OCI-LY1 (cell line): ENCODE results near the gene ARF3.
A peak's percentile ranks its signal among the peaks of the same experiment; 100 is the strongest.

Experiments used
- H2AFZ ChIP-seq: fragments of 200-600 bp; sonication (generic), shearing (Covaris generic); 2 replicates; pipeline ENCODE4 v1.6.0; 2014; ENCODE audit warnings: antibody characterized with exemption, mild to moderate bottlenecking, low read length
- H3F3A ChIP-seq: fragments of 200-600 bp; sonication (generic), shearing (Covaris generic); 2 replicates; pipeline ENCODE4 v1.6.0; 2014; ENCODE audit warnings: mild to moderate bottlenecking, antibody characterized with exemption, low read length, moderate library complexity; ENCODE audit not compliant: insufficient read depth
- H3K27ac ChIP-seq: fragments of 200-600 bp; sonication (generic); 2 replicates; pipeline ENCODE4 v1.5.1; 2014; ENCODE audit warnings: low read length, mixed run types, mild to moderate bottlenecking, low read depth; ENCODE audit not compliant: poor library complexity, severe bottlenecking
- H3K27me3 ChIP-seq: fragments of 200-600 bp; sonication (generic); 2 replicates; pipeline ENCODE4 v1.6.0; 2014; ENCODE audit warnings: antibody characterized with exemption, mild to moderate bottlenecking, low read length, moderate library complexity; ENCODE audit not compliant: insufficient read depth
- H3K36me3 ChIP-seq: fragments of 200-600 bp; sonication (generic); 2 replicates; pipeline ENCODE4 v1.6.1; 2014; ENCODE audit warnings: mild to moderate bottlenecking, antibody characterized with exemption, low read length, moderate library complexity, mixed read lengths; ENCODE audit not compliant: insufficient read depth
- H3K4me1 ChIP-seq: fragments of 200-600 bp; sonication (generic); 2 replicates; pipeline ENCODE4 v1.5.1; 2014; ENCODE audit warnings: mild to moderate bottlenecking, low read length, moderate library complexity; ENCODE audit not compliant: insufficient read depth, severe bottlenecking
- H3K4me2 ChIP-seq: fragments of 200-600 bp; sonication (generic), shearing (Covaris generic); 2 replicates; pipeline ENCODE4 v1.6.1; 2014; ENCODE audit warnings: low read length
- H3K4me3 ChIP-seq: fragments of 200-600 bp; sonication (generic); 2 replicates; pipeline ENCODE4 v1.5.1; 2014; ENCODE audit warnings: low read length, low read depth, mild to moderate bottlenecking, mixed read lengths; ENCODE audit not compliant: poor library complexity, severe bottlenecking
- H3K79me2 ChIP-seq: fragments of 200-600 bp; shearing (Covaris generic); 2 replicates; pipeline ENCODE4 v1.6.1; 2016; ENCODE audit warnings: mixed run types, low read length, mixed read lengths; ENCODE audit not compliant: insufficient read depth
- H3K9ac ChIP-seq: fragments of 200-600 bp; sonication (generic), shearing (Covaris generic); 2 replicates; pipeline ENCODE4 v1.6.1; 2014; ENCODE audit warnings: mild to moderate bottlenecking, low read length, mixed read lengths
- H3K9me2 ChIP-seq: fragments of 200-600 bp; sonication (generic), shearing (Covaris generic); 2 replicates; pipeline ENCODE4 v1.6.1; 2014; ENCODE audit warnings: low read depth, mild to moderate bottlenecking, low read length, mixed read lengths
- H3K9me3 ChIP-seq: fragments of 200-600 bp; shearing (Covaris generic); 2 replicates; pipeline ENCODE4 v1.6.1; 2014; ENCODE audit warnings: low read length, mixed read lengths
- H4K20me1 ChIP-seq: fragments of 200-600 bp; sonication (generic), shearing (Covaris generic); 2 replicates; pipeline ENCODE4 v1.6.0; 2016; ENCODE audit warnings: mild to moderate bottlenecking, low read length; ENCODE audit not compliant: insufficient read depth
- CTCF ChIP-seq: fragments of 200-600 bp; sonication (generic), shearing (Covaris generic); IDR thresholded peaks from 2 replicates; pipeline ENCODE4 v1.5.1; 2017; ENCODE audit warnings: mild to moderate bottlenecking, antibody characterized with exemption, low read length, moderate library complexity, mixed read lengths
- EZH2 ChIP-seq: fragments of 200-600 bp; sonication (generic), shearing (Covaris generic); IDR thresholded peaks from 2 replicates; pipeline ENCODE4 v1.8.0; 2017; ENCODE audit warnings: borderline replicate concordance, mixed run types, mild to moderate bottlenecking, antibody characterized with exemption, low read length, moderate library complexity, mixed read lengths

The ARF3 gene

GRCh38 chr12:48991247-48992050 is 34.2 kb upstream of the ARF3 start:
- H3K9ac ChIP-seq = no peak overlapping the region

GRCh38 chr12:48990552-48990951 is 33.3 kb upstream of the ARF3 start:
- Histone ChIP-seq H3K4me2 (no peak overlapping the region), H4K20me1 (no peaks in the 10 kb centered on the region), H3K27me3 (peaks cover 4% of the 10 kb centered on the region), H2AFZ (no peak overlapping the region), H3K36me3 (no peaks in the 10 kb centered on the region), H3K9ac (no peak overlapping the region), H3K27ac (no peak overlapping the region), H3F3A (no peaks in the 10 kb centered on the region), H3K9me3 (no peaks in the 10 kb centered on the region), H3K9me2 (no peaks in the 10 kb centered on the region), H3K79me2 (no peaks in the 10 kb centered on the region), H3K4me3 (no peak overlapping the region), H3K4me1 (no peaks in the 10 kb centered on the region)
- no peak for TF ChIP-seq EZH2
- TF ChIP-seq CTCF = no peak

More at GRCh38 chr12:48991247-48992050, 34.2 kb upstream of the ARF3 start:
- no peak overlapping the region for H3K4me2 ChIP-seq
- H3K79me2 ChIP-seq = no peaks in the 10 kb centered on the region
- H4K20me1 ChIP-seq = no peaks in the 10 kb centered on the region
- no peaks in the 10 kb centered on the region for H3K36me3 ChIP-seq
- no peaks in the 10 kb centered on the region for H3K9me2 ChIP-seq
- H3K4me1 ChIP-seq = no peaks in the 10 kb centered on the region
- no peaks in the 10 kb centered on the region for H3K9me3 ChIP-seq
- no peak overlapping the region for H3K4me3 ChIP-seq
- H3K27me3 ChIP-seq = peaks cover 4% of the 10 kb centered on the region
- no peak overlapping the region for H2AFZ ChIP-seq
- H3F3A ChIP-seq = no peaks in the 10 kb centered on the region
- H3K27ac ChIP-seq = no peak overlapping the region
- TF ChIP-seq CTCF (no peak), EZH2 (no peak)

- Histone ChIP-seq H3K9me3 (no peaks in the 10 kb centered on the region), H3K4me1 (no peaks in the 10 kb centered on the region), H3K9ac (no peak overlapping the region), H3K27me3 (peaks cover 4% of the 10 kb centered on the region), H3K79me2 (no peaks in the 10 kb centered on the region), H3K9me2 (no peaks in the 10 kb centered on the region), H3K4me2 (no peak overlapping the region), H2AFZ (no peak overlapping the region), H3K36me3 (no peaks in the 10 kb centered on the region), H3F3A (no peaks in the 10 kb centered on the region), H3K27ac (no peak overlapping the region), H4K20me1 (no peaks in the 10 kb centered on the region), H3K4me3 (no peak overlapping the region)
- TF ChIP-seq EZH2 = no peak
- peak; percentile 89 for TF ChIP-seq CTCF
Observed at GRCh38 chr12:48988030-48988649, 30.9 kb upstream of the ARF3 start.
